DOHH2 (cell line): ENCODE data around the gene FCHSD2.
A peak's percentile ranks its signal among the peaks of the same experiment; 100 is the strongest.

Experiments used
- H3F3A ChIP-seq: fragments of 200-600 bp; sonication (generic), shearing (Covaris generic); 2 replicates; pipeline ENCODE4 v1.6.0; 2016; ENCODE audit warnings: antibody characterized with exemption, mild to moderate bottlenecking; ENCODE audit not compliant: control insufficient read depth, insufficient read depth
- H3K27ac ChIP-seq: fragments of 200-600 bp; sonication (generic); 2 replicates; pipeline ENCODE4 v1.5.1; 2014; ENCODE audit warnings: low read depth, mild to moderate bottlenecking, low read length, moderate library complexity
- H3K27me3 ChIP-seq: fragments of 200-600 bp; sonication (generic); 2 replicates; pipeline ENCODE4 v1.6.1; 2014; ENCODE audit warnings: mild to moderate bottlenecking, low read length, mixed read lengths; ENCODE audit not compliant: control insufficient read depth
- H3K36me3 ChIP-seq: fragments of 200-600 bp; sonication (generic); 2 replicates; pipeline ENCODE4 v1.6.1; 2014; ENCODE audit warnings: mild to moderate bottlenecking, low read length, moderate library complexity, mixed read lengths; ENCODE audit not compliant: control insufficient read depth
- H3K4me1 ChIP-seq: fragments of 200-600 bp; sonication (generic); 2 replicates; pipeline ENCODE4 v1.6.1; 2014; ENCODE audit warnings: mild to moderate bottlenecking, low read length, mixed read lengths; ENCODE audit not compliant: control insufficient read depth
- H3K4me2 ChIP-seq: fragments of 200-600 bp; sonication (generic); 2 replicates; pipeline ENCODE4 v1.6.0; 2014; ENCODE audit warnings: mild to moderate bottlenecking, low read length, moderate library complexity
- H3K4me3 ChIP-seq: fragments of 200-600 bp; sonication (generic); 2 replicates; pipeline ENCODE4 v1.5.1; 2014; ENCODE audit warnings: mild to moderate bottlenecking, low read length, mixed read lengths
- H3K79me2 ChIP-seq: fragments of 200-600 bp; sonication (generic); 2 replicates; pipeline ENCODE4 v1.6.1; 2014; ENCODE audit warnings: mild to moderate bottlenecking, low read length, mixed read lengths; ENCODE audit not compliant: control insufficient read depth
- H3K9me2 ChIP-seq: fragments of 200-600 bp; sonication (generic); replicated peaks from 2 replicates; pipeline ENCODE4 v1.6.1; 2014; ENCODE audit warnings: mild to moderate bottlenecking, low read length, mixed read lengths; ENCODE audit not compliant: control insufficient read depth
- H3K9me3 ChIP-seq: fragments of 200-600 bp; sonication (generic); 2 replicates; pipeline ENCODE4 v1.6.1; 2014; ENCODE audit warnings: antibody characterized with exemption, low read length, mixed read lengths; ENCODE audit not compliant: control insufficient read depth, insufficient read depth
- H4K20me1 ChIP-seq: fragments of 200-600 bp; sonication (generic); 2 replicates; pipeline ENCODE4 v1.6.0; 2014; ENCODE audit warnings: low read depth, mild to moderate bottlenecking, antibody characterized with exemption, low read length, moderate library complexity; ENCODE audit not compliant: control insufficient read depth, insufficient read depth
- CTCF ChIP-seq: fragments of 200-600 bp; sonication (generic); IDR thresholded peaks from one replicate; pipeline ENCODE4 v1.5.1; 2014; ENCODE audit warnings: antibody characterized with exemption, mild to moderate bottlenecking, low read depth, low read length; ENCODE audit not compliant: poor library complexity, severe bottlenecking
- EZH2phosphoT487 ChIP-seq: fragments of 200-600 bp; sonication (generic); IDR thresholded peaks from 2 replicates; pipeline ENCODE4 v1.6.1; 2017; ENCODE audit warnings: borderline replicate concordance, mild to moderate bottlenecking, antibody characterized with exemption, low read length, moderate library complexity, mixed read lengths

FCHSD2 gene

GRCh38 chr11:73003088-73003487 is 139.0 kb downstream of the FCHSD2 start:
- Histone ChIP-seq H3K36me3 (peaks cover 76% of the 10 kb centered on the region), H3K4me1 (peaks cover 91% of the 10 kb centered on the region), H3K79me2 (peaks cover 84% of the 10 kb centered on the region), H3K4me3 (peak overlapping the region; percentile 66), H4K20me1 (no peaks in the 10 kb centered on the region), H3F3A (peaks cover 51% of the 10 kb centered on the region), H3K9me2 (no peaks in the 10 kb centered on the region), H3K9me3 (no peaks in the 10 kb centered on the region), H3K4me2 (peak overlapping the region; percentile 84), H3K27me3 (no peaks in the 10 kb centered on the region), H3K27ac (peak overlapping the region; percentile 97)
- TF ChIP-seq CTCF (no peak), EZH2phosphoT487 (no peak)

GRCh38 chr11:73002214-73002613 is 139.9 kb downstream of the FCHSD2 start:
- Histone ChIP-seq H3K27me3 (no peaks in the 10 kb centered on the region), H3K4me3 (peak overlapping the region; percentile 44), H3F3A (peaks cover 44% of the 10 kb centered on the region), H3K4me1 (peaks cover 83% of the 10 kb centered on the region), H3K36me3 (peaks cover 73% of the 10 kb centered on the region), H3K9me2 (no peaks in the 10 kb centered on the region), H3K27ac (peak overlapping the region; percentile 97), H3K9me3 (no peaks in the 10 kb centered on the region), H3K79me2 (peaks cover 82% of the 10 kb centered on the region), H3K4me2 (peak overlapping the region; percentile 84), H4K20me1 (no peaks in the 10 kb centered on the region)
- TF ChIP-seq EZH2phosphoT487, result no peak
- TF ChIP-seq CTCF, result no peak

- H4K20me1 ChIP-seq, result no peaks in the 10 kb centered on the region
- H3K4me1 ChIP-seq, result peaks cover 82% of the 10 kb centered on the region
- H3K36me3 ChIP-seq, result peaks cover 73% of the 10 kb centered on the region
- peaks cover 82% of the 10 kb centered on the region for H3K79me2 ChIP-seq
- H3K4me2 ChIP-seq, result peak overlapping the region; percentile 84
- no peaks in the 10 kb centered on the region for H3K9me2 ChIP-seq
- H3K27me3 ChIP-seq, result no peaks in the 10 kb centered on the region
- TF ChIP-seq CTCF, result no peak
- no peak for TF ChIP-seq EZH2phosphoT487
- peaks cover 38% of the 10 kb centered on the region for H3F3A ChIP-seq
- H3K9me3 ChIP-seq, result no peaks in the 10 kb centered on the region
- peak overlapping the region; percentile 44 for H3K4me3 ChIP-seq
- peak overlapping the region; percentile 97 for H3K27ac ChIP-seq
Measured at GRCh38 chr11:73001615-73002014, 140.5 kb downstream of the FCHSD2 start.

- Histone ChIP-seq H3K27me3 (no peaks in the 10 kb centered on the region), H3K4me2 (no peak overlapping the region), H3F3A (peaks cover 22% of the 10 kb centered on the region), H3K27ac (0 out of 2 replicates have a peak overlapping the region, but pooled peaks have one; percentile 7), H3K9me2 (no peaks in the 10 kb centered on the region), H3K79me2 (peaks cover 85% of the 10 kb centered on the region), H3K9me3 (peaks cover 6% of the 10 kb centered on the region; the same call in 1 of the 2 replicates), H3K4me3 (no peak overlapping the region), H4K20me1 (no peaks in the 10 kb centered on the region), H3K4me1 (peaks cover 69% of the 10 kb centered on the region), H3K36me3 (peaks cover 78% of the 10 kb centered on the region)
- TF ChIP-seq CTCF, result no peak
- no peak for TF ChIP-seq EZH2phosphoT487
Measured at GRCh38 chr11:72998676-72999075, 143.4 kb downstream of the FCHSD2 start.
